Nephron progenitor cell (in vitro differentiated cells): ENCODE results near the gene GAA.

Experiments used
- DNase-seq: peaks from one replicate; pipeline ENCODE4 v3.0.0; 2021
- H3K27ac Mint-ChIP-seq: 2 replicates; pipeline ENCODE4 v1.8.0; 2021; ENCODE audit warnings: mild to moderate bottlenecking, moderate library complexity, mixed read lengths
- H3K27me3 Mint-ChIP-seq: 2 replicates; pipeline ENCODE4 v1.8.0; 2021; ENCODE audit warnings: mild to moderate bottlenecking, low read depth, mixed read lengths; ENCODE audit not compliant: poor library complexity
- H3K36me3 Mint-ChIP-seq: 2 replicates; pipeline ENCODE4 v1.8.0; 2021; ENCODE audit warnings: low read depth, mixed read lengths
- H3K4me1 Mint-ChIP-seq: 2 replicates; pipeline ENCODE4 v1.8.0; 2021; ENCODE audit warnings: mixed read lengths
- H3K4me3 Mint-ChIP-seq: 2 replicates; pipeline ENCODE4 v1.8.0; 2021; ENCODE audit warnings: mild to moderate bottlenecking, moderate library complexity, mixed read lengths
- H3K9me3 Mint-ChIP-seq: 2 replicates; pipeline ENCODE4 v1.8.0; 2021; ENCODE audit warnings: mild to moderate bottlenecking, moderate library complexity, mixed read lengths
- TF ChIP-seq, protein P1 (sequence below): fragments of 200-600 bp; sonication (generic); IDR thresholded peaks from 2 replicates; pipeline ENCODE4 v1.5.0; 2021; ENCODE audit warnings: antibody characterized with exemption

The GAA gene

GRCh38 chr17:80104321-80104955, 3.1 kb downstream of the GAA start:
- H3K27ac Mint-ChIP-seq, result peak overlapping the region; percentile 57
- H3K9me3 Mint-ChIP-seq, result no peaks in the 10 kb centered on the region
- TF ChIP-seq, protein P1, sequence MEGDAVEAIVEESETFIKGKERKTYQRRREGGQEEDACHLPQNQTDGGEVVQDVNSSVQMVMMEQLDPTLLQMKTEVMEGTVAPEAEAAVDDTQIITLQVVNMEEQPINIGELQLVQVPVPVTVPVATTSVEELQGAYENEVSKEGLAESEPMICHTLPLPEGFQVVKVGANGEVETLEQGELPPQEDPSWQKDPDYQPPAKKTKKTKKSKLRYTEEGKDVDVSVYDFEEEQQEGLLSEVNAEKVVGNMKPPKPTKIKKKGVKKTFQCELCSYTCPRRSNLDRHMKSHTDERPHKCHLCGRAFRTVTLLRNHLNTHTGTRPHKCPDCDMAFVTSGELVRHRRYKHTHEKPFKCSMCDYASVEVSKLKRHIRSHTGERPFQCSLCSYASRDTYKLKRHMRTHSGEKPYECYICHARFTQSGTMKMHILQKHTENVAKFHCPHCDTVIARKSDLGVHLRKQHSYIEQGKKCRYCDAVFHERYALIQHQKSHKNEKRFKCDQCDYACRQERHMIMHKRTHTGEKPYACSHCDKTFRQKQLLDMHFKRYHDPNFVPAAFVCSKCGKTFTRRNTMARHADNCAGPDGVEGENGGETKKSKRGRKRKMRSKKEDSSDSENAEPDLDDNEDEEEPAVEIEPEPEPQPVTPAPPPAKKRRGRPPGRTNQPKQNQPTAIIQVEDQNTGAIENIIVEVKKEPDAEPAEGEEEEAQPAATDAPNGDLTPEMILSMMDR, result no peak
- peak overlapping the region; percentile 11 for H3K4me3 Mint-ChIP-seq
- H3K27me3 Mint-ChIP-seq, result peaks cover 14% of the 10 kb centered on the region
- no peaks in the 10 kb centered on the region for H3K36me3 Mint-ChIP-seq
- DNase-seq, result peak; percentile 37
- H3K4me1 Mint-ChIP-seq, result peaks cover 60% of the 10 kb centered on the region

DNA sequence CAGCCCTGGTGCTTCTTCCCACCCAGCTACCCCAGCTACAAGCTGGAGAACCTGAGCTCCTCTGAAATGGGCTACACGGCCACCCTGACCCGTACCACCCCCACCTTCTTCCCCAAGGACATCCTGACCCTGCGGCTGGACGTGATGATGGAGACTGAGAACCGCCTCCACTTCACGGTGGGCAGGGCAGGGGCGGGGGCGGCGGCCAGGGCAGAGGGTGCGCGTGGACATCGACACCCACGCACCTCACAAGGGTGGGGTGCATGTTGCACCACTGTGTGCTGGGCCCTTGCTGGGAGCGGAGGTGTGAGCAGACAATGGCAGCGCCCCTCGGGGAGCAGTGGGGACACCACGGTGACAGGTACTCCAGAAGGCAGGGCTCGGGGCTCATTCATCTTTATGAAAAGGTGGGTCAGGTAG, 3.6 kb downstream of the GAA start:
- TF ChIP-seq, protein P1, result no peak
- DNase-seq, result no peak
- Mint-ChIP-seq H3K27me3 (peaks cover 11% of the 10 kb centered on the region), H3K9me3 (no peaks in the 10 kb centered on the region), H3K4me3 (peak overlapping the region; percentile 11), H3K4me1 (peaks cover 55% of the 10 kb centered on the region), H3K36me3 (no peaks in the 10 kb centered on the region), H3K27ac (no peak overlapping the region)

DNA sequence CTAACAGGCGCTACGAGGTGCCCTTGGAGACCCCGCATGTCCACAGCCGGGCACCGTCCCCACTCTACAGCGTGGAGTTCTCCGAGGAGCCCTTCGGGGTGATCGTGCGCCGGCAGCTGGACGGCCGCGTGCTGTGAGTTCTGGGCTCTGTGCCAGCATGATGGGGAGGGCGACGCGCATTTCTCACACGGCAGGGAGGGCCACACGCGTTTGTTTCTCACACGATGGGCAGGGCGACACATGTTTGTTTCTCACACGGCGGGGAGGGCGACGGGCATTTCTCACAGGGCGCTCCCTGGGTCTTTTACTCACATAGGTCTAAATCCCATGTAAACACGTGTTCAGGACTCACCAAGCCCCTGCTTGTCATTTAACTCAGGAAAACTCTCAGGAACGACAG, 4.4 kb downstream of the GAA start:
- H3K27me3 Mint-ChIP-seq, result peaks cover 10% of the 10 kb centered on the region
- H3K4me1 Mint-ChIP-seq, result peaks cover 47% of the 10 kb centered on the region
- H3K36me3 Mint-ChIP-seq, result no peaks in the 10 kb centered on the region
- no peak overlapping the region for H3K4me3 Mint-ChIP-seq
- TF ChIP-seq, protein P1, result no peak
- DNase-seq, result no peak
- no peaks in the 10 kb centered on the region for H3K9me3 Mint-ChIP-seq
- no peak overlapping the region for H3K27ac Mint-ChIP-seq

DNA sequence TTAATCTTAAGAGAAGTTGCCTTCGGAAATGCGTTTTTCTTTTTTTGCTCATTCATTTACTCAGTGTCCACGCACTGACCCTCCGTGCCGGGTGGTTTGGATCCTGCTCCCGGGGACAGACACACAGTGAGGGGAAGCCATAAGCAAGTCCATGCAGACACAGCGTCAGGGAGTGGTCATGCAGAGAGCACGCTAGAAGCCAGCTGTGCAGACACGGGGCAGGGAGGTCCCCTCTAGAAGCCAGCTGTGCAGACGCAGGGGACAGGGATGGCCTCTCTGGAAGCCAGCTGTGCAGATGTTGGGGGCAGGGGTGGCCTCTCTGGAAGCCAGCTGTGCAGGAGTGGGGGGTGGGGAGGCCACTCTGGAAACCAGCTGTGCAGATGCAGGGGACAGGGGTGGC, 4.8 kb downstream of the GAA start:
- no peak overlapping the region for H3K27ac Mint-ChIP-seq
- H3K4me1 Mint-ChIP-seq, result peaks cover 45% of the 10 kb centered on the region
- no peak overlapping the region for H3K4me3 Mint-ChIP-seq
- no peak for DNase-seq
- peaks cover 10% of the 10 kb centered on the region for H3K27me3 Mint-ChIP-seq
- H3K36me3 Mint-ChIP-seq, result no peaks in the 10 kb centered on the region
- H3K9me3 Mint-ChIP-seq, result no peaks in the 10 kb centered on the region
- TF ChIP-seq, protein P1, result no peak

- Mint-ChIP-seq H3K27ac (no peak overlapping the region), H3K27me3 (peaks cover 10% of the 10 kb centered on the region), H3K4me1 (peaks cover 50% of the 10 kb centered on the region), H3K9me3 (no peaks in the 10 kb centered on the region), H3K4me3 (no peak overlapping the region), H3K36me3 (no peaks in the 10 kb centered on the region)
- DNase-seq, result no peak
- TF ChIP-seq, protein P1, result no peak
Measured at GRCh38 chr17:80106751-80107150, 5.4 kb downstream of the GAA start.
